PC-9 (cell line): ENCODE data around the gene HMGB1.

ENCODE experiments used
- EZH2 ChIP-seq: fragments of 200-600 bp; sonication (generic); IDR thresholded peaks from 2 replicates; pipeline ENCODE4 v1.8.0; 2017; ENCODE audit warnings: antibody characterized with exemption, low read depth
- TF ChIP-seq, protein P1 (sequence below): fragments of 200-600 bp; sonication (generic); conservative IDR thresholded peaks from 2 replicates; pipeline ENCODE4 v1.6.1; 2017; ENCODE audit warnings: mixed run types, antibody characterized with exemption, mild to moderate bottlenecking, moderate library complexity

GRCh38 chr13:30493658-30494381 lies 28.1 kb upstream of the HMGB1 start:
- TF ChIP-seq, protein P1, sequence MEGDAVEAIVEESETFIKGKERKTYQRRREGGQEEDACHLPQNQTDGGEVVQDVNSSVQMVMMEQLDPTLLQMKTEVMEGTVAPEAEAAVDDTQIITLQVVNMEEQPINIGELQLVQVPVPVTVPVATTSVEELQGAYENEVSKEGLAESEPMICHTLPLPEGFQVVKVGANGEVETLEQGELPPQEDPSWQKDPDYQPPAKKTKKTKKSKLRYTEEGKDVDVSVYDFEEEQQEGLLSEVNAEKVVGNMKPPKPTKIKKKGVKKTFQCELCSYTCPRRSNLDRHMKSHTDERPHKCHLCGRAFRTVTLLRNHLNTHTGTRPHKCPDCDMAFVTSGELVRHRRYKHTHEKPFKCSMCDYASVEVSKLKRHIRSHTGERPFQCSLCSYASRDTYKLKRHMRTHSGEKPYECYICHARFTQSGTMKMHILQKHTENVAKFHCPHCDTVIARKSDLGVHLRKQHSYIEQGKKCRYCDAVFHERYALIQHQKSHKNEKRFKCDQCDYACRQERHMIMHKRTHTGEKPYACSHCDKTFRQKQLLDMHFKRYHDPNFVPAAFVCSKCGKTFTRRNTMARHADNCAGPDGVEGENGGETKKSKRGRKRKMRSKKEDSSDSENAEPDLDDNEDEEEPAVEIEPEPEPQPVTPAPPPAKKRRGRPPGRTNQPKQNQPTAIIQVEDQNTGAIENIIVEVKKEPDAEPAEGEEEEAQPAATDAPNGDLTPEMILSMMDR: no peak
- TF ChIP-seq EZH2: no peak
